Activated T-helper 1 cell treated with Interleukin-2 at 50 U/mL for 16 hours (primary cell): ENCODE measurements around the gene LSAMP.

Experiments
- DNase-seq: peaks from one replicate; pipeline ENCODE4 v3.0.0-alpha.2; 2020; ENCODE audit warnings: low read depth

The LSAMP gene

DNA sequence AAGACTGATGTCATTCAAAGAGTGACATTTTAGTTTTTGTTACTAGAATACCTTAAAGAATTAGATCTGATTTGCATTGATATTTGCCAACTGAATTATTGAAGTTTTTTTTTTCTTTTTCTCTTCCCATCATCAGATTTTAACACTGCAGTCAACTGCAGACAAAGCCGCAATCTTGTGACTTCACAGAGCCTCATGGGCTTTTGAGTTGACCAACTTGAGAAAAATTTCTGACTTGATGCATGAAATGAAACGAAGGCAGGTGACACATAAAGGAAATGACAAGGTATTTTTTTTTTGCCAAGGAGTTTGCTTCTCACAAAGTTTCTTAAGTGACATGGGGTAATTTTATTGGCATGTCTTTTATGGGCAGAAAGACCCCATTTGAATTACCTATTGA, 438.3 kb downstream of the LSAMP start:
- DNase-seq, result no peak

DNA sequence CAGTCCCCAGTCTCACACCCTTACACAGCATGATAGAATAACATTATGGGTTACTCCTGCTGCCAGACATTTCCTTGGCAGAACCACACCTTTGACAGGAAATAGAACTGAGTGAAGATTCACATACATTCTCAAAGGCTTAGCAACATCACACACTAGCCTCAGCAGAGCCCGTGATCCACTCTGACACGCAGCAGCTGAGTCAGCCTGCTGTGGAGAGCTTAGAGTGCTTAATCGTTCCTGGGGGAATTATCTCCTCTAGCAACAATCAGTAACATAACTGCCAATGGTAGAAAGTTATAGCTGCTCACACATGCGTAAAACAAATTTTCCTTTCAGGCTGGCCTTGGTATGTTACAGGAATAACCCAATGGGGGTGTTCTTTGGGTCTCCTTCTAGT, 439.9 kb downstream of the LSAMP start:
- DNase-seq, result no peak

- DNase-seq, result no peak
Observed at GRCh38 chr3:116002235-116002634, 443.1 kb downstream of the LSAMP start.

GRCh38 chr3:116001151-116001621, 444.1 kb downstream of the LSAMP start:
- no peak for DNase-seq

GRCh38 chr3:116000311-116000710, 445.0 kb downstream of the LSAMP start:
- no peak for DNase-seq

- DNase-seq, result no peak
Observed at GRCh38 chr3:115999613-116000012, 445.7 kb downstream of the LSAMP start.

DNA sequence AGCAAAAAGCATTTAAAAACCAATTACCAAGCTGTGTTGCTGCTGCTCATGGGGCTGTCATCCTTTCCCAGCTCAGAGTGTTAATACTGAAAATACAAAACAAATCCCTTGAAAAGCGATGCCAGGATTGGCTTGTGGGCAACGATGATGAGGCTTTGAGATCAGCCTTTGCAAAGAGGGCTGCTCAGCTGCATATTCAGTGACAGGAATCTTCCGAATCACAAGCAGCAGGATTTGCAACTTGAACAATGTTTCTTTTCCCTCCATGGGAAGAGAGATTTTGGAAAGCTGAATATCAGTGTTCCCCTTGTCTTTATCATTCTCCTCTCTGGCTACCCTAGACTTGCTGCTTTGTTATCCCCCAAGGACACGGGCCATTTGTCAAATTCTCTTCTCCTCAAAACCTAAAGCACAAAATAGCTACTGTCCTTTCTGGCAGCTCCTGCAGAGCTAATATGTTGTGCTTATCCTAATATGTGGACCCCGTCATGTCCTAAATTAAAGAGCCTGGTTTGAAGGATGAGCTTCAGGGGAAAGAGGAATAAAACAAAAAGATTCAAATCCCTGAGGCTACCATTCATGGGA, 446.2 kb downstream of the LSAMP start:
- DNase-seq, result no peak

DNA sequence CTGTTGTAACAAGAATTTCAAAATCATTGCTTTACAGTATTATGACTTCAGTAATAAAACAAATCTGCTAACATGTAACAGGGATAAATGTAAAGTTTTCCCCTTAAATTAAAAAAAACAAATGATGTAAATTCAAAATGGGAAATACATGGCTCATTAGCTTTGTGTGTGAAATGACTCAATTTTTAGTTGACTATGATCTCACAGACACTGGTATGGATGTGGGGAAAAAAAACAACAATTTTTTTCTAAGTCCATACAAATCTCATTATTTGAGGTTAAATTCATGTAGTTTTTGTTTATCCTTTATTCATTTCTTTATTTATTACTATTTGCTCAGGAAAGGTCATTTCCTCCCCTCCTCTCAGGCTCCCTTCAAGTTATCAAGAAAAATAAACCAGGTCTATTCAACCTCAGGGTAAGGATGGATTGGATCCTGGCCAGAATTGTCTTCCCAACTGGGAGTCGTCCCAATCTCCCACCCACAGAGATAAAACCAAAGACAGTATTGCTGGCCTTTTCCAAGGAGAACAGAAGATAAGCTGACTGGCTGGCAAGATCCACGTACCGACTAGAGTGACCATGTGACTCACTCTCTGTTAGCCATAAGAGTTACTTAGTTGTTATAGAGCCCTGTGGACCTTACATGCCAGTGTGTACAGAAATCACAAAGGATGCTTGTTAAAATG, 448.7 kb downstream of the LSAMP start:
- no peak for DNase-seq

DNA sequence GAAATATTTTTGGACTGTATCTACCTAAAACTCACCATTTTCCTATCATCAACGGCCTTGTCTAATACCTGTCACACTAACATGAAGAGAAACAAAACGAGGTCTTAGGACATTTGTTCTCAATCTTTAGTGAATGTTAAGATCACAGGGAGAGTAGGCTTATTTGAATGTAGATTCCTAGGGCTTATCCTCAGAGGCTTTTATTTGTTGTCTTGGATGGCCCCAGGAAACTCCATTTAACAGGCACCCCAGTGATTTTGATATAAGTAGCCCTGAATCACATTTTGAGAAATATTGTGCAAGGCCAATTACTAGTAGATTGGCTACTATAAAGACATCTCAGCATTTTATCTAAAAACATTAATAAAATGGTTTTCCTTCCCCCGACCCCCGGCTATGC, 454.6 kb downstream of the LSAMP start:
- DNase-seq, result no peak

DNA sequence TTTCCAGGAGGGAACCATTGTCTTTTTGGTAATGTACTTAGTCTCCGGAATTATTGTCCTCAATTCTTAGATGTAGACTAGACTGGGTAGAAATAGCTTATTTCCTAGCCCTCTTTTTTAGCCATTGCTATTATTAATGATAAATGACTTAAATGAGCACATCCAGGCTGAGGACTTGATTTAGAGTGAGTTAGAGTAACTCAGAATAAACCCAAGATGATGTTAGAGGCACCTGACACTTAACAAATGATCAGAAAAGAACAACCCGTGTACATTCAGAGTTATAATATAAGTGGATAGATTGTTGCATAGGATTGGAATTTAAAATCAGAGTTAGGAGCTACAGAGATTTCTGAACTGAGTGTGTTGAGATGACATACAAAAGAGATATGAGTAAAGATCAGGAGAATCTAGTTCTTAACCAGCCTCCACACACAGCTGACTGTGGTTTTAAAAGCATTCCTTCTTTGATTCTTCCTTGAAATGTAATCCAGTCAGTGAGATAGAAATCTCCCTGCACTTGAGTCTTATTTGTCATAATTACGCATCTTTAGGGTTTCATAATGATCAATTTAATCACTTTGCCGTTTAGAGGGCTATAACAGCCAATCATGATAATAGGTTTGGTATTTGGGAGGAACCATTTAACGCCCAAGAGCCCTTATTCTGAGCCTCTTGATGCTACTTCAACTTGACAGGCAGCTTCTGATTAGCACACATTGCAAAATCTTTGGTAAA, 455.4 kb downstream of the LSAMP start:
- no peak for DNase-seq

- DNase-seq, result no peak
Observed at GRCh38 chr3:115986555-115987207, 458.6 kb downstream of the LSAMP start.

DNA sequence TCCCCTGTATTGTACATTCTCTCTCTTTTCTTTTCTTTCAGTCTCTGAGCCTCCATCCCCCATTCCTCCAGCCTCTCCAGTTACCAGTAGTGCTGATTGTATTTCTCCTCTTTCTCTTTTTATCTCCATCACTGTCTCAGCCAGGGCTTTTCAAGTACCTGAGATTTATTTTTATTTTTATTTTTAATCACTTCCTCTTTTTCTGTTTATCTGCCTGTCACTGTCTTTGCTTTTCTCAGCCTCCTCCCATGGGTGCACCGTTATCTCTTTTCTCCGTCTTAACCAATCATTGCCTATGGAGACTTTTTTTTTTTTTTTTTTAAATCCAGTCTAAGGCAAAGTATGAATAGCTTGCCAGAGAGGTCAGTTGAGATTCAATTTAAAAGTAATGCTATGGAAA, 462.7 kb downstream of the LSAMP start:
- no peak for DNase-seq

- DNase-seq, result no peak
Observed at GRCh38 chr3:115982108-115982507, 463.2 kb downstream of the LSAMP start.

GRCh38 chr3:115980709-115981108, 464.6 kb downstream of the LSAMP start:
- DNase-seq, result no peak

GRCh38 chr3:115977866-115978265, 467.4 kb downstream of the LSAMP start:
- DNase-seq, result no peak

- no peak for DNase-seq
Observed at GRCh38 chr3:115975796-115976195, 469.5 kb downstream of the LSAMP start.

- no peak for DNase-seq
Observed at GRCh38 chr3:115975353-115975752, 469.9 kb downstream of the LSAMP start.

- no peak for DNase-seq
Observed at GRCh38 chr3:115974940-115975339, 470.3 kb downstream of the LSAMP start.

DNA sequence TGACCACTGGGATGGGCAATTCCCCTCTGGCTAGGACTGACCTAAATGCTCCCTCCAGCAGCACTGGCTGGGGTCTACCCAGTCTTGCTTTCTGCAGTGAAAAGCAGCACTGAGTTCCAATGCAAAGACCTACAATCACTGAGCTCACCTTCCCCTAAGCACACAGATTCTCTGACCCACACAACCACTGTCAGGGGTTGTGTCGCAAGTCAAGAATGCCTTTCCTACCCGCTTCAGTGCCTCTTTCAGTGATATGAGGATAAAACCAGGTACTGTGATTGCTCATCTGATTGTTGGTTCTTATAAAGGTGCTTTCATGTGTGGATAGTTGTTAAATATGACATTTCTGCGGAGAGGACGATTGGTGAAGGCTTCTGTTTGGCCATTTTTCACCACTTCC, 476.4 kb downstream of the LSAMP start:
- DNase-seq, result no peak

GRCh38 chr3:115961380-115961779, 483.9 kb downstream of the LSAMP start:
- no peak for DNase-seq

DNA sequence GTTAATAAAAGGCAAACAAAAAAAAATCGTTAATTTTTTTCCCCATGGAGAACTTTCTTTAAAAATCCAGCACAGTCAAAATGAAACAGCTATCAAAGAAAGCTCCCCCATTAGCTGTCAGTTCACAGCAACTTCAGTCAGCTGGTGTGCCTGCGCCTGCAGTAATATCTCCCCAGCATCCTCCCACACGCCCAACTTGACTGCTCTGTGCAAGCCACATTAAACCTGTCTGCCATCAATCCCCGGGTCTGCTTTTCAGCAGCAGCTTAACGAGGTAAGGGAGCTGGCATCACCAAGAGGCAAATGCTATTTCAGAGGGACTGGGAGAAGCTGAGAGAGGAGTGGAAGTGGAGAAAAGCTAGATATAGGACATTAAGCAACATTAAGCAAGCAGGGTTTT, 484.5 kb downstream of the LSAMP start:
- no peak for DNase-seq

DNA sequence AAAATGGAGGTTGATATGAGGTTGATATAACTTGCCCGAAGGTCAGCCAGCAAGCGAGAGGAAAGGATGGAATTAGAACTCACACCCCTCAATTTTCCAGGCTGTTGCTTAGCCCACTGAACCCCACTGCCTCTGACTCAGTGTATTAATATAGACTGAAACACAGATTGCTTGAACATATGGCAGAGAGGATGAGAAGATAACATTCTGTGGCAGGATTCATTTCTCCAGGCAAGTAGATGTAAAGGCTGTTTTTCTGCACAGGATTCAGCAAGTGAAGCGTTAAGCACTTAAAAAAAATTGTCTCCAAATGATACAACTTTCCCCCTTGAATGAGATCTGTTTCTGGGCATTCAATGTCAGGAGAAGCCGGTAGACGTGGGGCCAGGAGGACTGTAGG, 486.8 kb downstream of the LSAMP start:
- DNase-seq, result no peak

- no peak for DNase-seq
Observed at GRCh38 chr3:115947325-115947724, 498.0 kb downstream of the LSAMP start.
